C4-2B (cell line): ENCODE results near the gene HSPA2.

ENCODE experiments used
- H3K27ac ChIP-seq: fragments of 450-650 bp; 2 replicates; pipeline ENCODE4 v1.5.1; 2017
- ZFX ChIP-seq: fragments of 450-650 bp; IDR thresholded peaks from 2 replicates; pipeline ENCODE4 v1.6.1; 2017
- TF ChIP-seq, protein P1 (sequence below): fragments of 450-650 bp; conservative IDR thresholded peaks from 2 replicates; pipeline ENCODE4 v1.5.1; 2017; ENCODE audit warnings: mild to moderate bottlenecking

The HSPA2 gene

DNA sequence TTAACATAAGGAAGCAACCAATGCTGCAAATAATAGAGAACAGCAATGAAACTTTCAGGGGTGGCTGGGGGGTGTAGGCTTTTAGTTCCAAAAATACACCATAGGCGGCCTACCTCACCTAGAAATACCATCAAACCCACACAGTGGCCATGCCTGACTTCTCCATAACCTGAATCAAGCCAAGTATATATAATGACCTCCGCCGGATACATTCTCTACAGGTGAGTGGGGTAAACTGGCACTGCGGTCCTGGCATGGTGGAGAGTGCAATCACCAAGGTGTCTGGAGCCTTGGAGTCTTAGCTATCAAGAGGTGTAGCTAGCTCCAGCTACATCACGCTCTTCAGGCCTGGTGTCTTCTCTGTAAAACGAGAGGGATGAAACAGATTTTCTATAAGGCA lies 38.1 kb upstream of the HSPA2 start:
- no peak for TF ChIP-seq ZFX
- TF ChIP-seq, protein P1, sequence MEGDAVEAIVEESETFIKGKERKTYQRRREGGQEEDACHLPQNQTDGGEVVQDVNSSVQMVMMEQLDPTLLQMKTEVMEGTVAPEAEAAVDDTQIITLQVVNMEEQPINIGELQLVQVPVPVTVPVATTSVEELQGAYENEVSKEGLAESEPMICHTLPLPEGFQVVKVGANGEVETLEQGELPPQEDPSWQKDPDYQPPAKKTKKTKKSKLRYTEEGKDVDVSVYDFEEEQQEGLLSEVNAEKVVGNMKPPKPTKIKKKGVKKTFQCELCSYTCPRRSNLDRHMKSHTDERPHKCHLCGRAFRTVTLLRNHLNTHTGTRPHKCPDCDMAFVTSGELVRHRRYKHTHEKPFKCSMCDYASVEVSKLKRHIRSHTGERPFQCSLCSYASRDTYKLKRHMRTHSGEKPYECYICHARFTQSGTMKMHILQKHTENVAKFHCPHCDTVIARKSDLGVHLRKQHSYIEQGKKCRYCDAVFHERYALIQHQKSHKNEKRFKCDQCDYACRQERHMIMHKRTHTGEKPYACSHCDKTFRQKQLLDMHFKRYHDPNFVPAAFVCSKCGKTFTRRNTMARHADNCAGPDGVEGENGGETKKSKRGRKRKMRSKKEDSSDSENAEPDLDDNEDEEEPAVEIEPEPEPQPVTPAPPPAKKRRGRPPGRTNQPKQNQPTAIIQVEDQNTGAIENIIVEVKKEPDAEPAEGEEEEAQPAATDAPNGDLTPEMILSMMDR, result no peak
- peak overlapping the region; percentile 97 for H3K27ac ChIP-seq

DNA sequence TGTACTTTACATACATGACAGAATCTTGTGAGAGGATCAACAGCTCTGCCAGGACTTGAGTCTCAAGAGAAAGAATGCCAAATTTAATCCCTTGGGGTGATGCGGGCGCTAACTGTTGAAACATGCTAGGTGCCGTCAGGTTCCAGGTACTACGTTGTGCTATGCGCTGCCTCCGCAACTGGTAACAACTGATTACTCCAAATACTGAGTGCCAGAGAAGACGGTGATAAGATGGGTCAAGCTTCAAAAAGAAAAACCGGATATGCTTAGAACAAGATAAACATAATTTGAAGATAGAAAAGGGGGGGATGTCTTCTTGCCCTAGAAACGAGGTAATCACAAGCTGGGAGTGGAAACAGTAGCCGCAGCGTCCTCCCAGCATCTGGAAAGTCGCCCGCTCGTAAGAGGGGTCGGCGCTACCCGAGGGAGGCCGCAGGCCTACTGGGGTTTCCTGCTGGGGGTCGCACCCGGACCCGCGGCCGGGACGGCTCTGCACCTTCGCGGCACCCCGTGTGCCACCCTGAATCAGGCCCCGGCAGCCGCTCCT lies 37.6 kb upstream of the HSPA2 start:
- TF ChIP-seq, protein P1, result no peak
- no peak; the same call in 1 of the 2 replicates for TF ChIP-seq ZFX
- peak overlapping the region; percentile 97 for H3K27ac ChIP-seq

DNA sequence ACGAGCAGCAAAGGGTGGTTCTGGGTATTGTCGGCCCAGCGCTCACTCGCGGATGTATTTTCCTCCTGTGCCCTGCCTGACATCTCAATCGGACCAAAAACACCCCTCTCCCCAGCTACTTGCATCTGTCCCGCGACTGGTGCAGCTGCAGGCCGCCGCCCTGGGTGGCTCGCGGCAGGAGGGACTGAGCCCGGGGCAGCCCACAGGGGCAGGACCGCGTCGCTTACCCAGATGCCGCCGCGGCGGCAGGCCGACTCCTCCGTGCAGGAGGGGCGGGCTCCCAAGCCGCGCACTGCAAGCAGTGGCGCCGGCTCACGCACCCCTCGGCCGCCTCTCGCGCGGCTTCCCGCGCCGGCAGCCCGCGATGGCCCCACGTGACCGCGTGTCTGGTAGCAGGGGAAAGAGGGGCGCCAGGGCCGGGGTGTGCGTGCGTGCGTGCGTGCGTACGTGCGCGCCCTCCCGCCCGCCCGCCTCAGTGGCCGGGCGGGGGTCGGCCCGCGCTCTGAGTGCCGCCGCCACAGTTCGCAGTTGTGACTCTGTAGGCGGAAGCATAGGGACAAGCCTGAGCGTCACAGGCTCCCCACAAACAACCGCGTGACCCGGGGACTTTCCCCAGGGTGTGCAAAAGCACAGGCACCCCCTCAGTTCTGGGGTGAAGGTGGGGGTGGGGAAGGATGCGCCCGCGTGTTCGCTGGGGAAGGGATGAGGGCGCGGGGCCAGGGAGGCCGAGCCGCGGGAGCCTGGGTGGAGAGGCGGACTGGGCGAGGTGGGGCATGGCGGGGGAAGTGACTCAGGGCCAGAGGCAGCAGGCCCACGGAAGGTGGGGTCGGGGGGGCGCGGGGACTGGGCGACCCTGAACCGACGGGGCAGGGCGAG lies 36.9 kb upstream of the HSPA2 start, which contains the start of gene ZBTB25:
TSS of gene ZBTB25 (minus strand) at position 405 of the 876 bp plus-strand sequence. CDS start 13,305 bp downstream, outside the sequence.
- TF ChIP-seq ZFX, result peak; percentile 61; the same call in 1 of the 2 replicates
- TF ChIP-seq, protein P1, result no peak
- peak within 1 kb of the TSS; percentile 97 for H3K27ac ChIP-seq

DNA sequence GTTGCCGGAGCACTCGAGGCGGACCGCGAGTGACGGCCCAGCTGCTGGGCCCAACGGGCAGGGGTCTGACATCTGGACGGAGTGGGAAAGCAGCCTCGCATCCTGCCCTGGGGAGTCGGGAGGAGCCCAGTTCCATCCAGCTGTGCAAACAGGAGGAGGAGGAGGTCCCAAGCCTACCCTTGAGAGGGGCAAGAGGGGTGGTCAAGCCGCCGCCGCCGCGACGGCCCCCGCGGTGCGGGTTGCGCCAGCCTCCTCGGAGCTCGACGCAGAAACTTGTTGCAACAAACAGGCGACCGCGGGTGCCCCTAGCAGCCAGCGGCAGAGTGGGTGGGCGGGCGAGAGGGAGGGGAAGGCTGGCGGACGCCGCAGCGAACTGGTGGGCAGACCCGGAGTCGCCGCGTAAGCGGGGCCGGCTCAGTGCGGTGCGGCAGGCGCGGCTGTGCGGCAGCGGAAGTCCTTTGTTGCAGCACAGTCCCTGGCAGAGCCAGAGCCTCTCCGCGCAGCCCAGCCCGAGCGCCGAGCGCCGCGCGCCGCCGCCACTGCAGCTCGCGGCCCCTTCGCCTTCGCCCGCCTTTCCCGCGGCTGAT lies 36.1 kb upstream of the HSPA2 start, which contains the start of gene ZBTB1:
TSS of gene ZBTB1 (plus strand) at position 461 of the 587 bp plus-strand sequence. CDS start 16,735 bp downstream, outside the sequence.
- H3K27ac ChIP-seq, result peak within 1 kb of the TSS; percentile 97
- TF ChIP-seq, protein P1, result no peak

GRCh38 chr14:64504897-64505794 lies 35.4 kb upstream of the HSPA2 start:
- H3K27ac ChIP-seq, result peak overlapping the region; percentile 97
- peak; percentile 95 for TF ChIP-seq ZFX
- TF ChIP-seq, protein P1, result no peak

DNA sequence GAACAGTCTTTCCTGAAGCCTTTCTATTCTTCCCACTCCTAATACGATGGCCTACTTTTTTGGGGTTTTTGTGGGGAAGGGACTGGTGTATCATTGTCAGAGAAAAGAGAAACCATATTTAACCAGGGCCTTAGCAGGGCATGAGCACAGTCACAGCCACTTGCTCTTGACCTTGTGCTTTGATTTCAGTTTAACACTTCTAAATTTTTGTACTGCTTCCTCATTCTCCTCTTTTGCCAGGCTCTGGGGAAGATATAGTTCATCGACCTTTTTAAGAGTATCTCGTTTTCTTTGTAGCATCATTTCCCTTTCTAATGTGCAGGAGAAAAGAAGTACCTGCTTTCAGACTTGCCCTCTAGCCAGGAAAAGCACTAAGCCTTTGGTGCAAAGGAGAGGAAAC lies 33.8 kb upstream of the HSPA2 start:
- H3K27ac ChIP-seq, result no peak overlapping the region
- TF ChIP-seq ZFX, result no peak
- TF ChIP-seq, protein P1, result no peak
